ENCODE measurements around the gene GMPS. TPM values are rescaled to one million over a fixed set of nuclear protein-coding genes. Genes with fewer than 3 reads are reported as not detected.

GMPS gene
- total RNA-seq, 2 experiments from 2014 or later = 143 to 152 TPM

DNA sequence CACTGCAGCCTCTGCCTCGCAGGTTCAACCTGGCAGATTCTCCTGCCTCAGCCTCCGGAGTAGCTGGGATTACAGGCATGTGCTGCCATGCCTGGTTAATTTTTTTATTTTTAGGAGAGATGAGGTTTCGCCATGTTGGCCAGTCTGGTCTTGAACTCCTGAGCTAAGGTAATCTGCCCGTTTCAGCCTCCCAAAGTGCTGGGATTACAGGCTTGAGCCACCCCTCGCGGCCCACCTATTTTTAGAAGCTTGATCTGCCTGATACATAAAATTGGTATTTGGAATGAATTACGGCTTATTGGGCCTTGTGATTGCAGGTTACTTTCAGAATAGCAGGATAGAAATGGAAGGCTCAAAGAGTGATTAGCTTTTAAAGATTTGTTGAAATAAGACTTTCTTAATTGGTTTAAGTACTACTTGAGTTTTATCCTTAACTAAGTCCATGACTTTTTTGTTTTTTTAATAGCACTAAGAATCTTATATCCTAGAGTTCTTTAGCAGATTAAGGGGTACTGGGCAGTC, 25.0 kb downstream of the GMPS start:
- no peak overlapping the region for H3K27ac Mint-ChIP-seq
- H3K9me3 Mint-ChIP-seq = no peaks in the 10 kb centered on the region
- no peaks in the 10 kb centered on the region for H3K27me3 Mint-ChIP-seq
- H3K4me3 Mint-ChIP-seq = no peak overlapping the region
- ChIA-PET CTCF (no interaction called here), POLR2A (no interaction called here)
- intact Hi-C loops (cut with micrococcal nuclease) = no loop called here
- H3K4me1 Mint-ChIP-seq (ENCODE audit: low read depth) = peaks cover 8% of the 10 kb centered on the region
- DNase-seq = no peak
- peaks cover 42% of the 10 kb centered on the region for H3K36me3 Mint-ChIP-seq

DNA sequence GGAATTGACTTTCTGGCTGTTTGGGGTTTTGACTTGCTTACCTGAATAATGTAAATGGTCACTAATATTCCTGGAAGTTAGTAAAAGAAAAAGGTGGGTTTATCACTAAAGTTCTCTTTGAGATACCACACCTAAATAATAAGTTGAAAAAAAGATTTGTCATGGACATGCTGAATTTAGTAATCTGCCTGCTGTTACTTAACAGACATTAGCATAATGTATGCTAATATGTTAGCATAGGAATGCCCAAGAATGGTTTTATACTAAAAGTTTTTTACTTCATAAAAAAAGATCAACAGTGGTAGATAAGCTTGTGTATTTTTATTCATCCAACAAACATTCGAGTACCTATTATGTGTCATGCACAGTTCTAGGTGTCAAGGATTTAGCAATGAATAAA, 36.5 kb downstream of the GMPS start:
- intact Hi-C loops (cut with micrococcal nuclease) = no loop called here
- no peak overlapping the region for H3K27ac Mint-ChIP-seq
- peaks cover 39% of the 10 kb centered on the region for H3K36me3 Mint-ChIP-seq
- CTCF ChIA-PET = interaction anchor here (1.4 kb wide), 1 partner anchor 101 kb away, joined by 6 read pairs; the partner anchor contains the start of gene C3orf33
- peaks cover 10% of the 10 kb centered on the region for H3K4me1 Mint-ChIP-seq (ENCODE audit: low read depth)
- no peaks in the 10 kb centered on the region for H3K9me3 Mint-ChIP-seq
- no peak for DNase-seq
- H3K27me3 Mint-ChIP-seq = no peaks in the 10 kb centered on the region
- POLR2A ChIA-PET = no interaction called here
- H3K4me3 Mint-ChIP-seq = no peak overlapping the region

DNA sequence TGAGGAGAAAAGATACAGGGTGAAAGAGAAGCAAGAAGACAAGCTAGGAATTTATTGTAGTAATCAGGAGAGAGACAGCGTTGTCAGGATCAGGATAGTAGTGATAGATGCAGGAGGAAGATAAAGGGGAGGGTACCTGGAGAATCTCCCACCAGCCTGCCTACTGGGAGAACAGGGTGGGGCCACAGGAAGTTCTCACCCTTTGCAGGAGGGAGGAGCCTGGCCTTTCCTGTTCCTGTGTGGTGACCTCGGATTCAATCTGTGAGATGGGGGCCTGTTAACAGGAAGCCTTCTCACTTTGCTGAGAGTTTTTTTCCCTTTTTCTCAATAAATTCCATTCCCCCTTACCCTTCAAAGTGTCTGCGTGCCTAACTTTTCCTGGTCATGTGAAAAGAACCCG, 37.6 kb downstream of the GMPS start:
- Mint-ChIP-seq H3K27ac (peak overlapping the region; percentile 43), H3K9me3 (no peaks in the 10 kb centered on the region), H3K4me3 (no peak overlapping the region), H3K27me3 (no peaks in the 10 kb centered on the region), H3K36me3 (peaks cover 42% of the 10 kb centered on the region), H3K4me1 (ENCODE audit: low read depth) (peaks cover 10% of the 10 kb centered on the region)
- intact Hi-C loops (cut with micrococcal nuclease) = no loop called here
- no peak for DNase-seq
- ChIA-PET CTCF (no interaction called here), POLR2A (no interaction called here)

DNA sequence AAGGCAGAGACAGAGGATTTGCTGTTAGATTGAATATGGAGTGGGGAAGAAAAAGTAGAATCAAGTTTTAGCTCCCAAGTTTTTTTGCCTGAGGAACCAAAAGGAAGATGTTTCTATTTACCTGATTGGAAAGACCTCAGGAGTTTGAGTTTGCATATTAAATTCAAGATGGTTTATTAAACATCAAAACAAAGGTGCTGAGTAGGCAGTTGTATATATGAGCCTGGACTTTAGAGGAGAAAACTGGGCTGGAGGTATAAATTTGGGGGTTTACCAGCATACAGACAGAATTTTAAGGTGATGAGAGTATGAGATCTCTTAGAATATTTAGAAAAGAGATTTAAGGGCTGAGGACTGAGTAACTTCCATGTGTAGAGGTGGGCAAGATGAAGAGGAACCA, 38.2 kb downstream of the GMPS start:
- peak overlapping the region; percentile 43 for H3K27ac Mint-ChIP-seq
- no peak overlapping the region for H3K4me3 Mint-ChIP-seq
- intact Hi-C loops (cut with micrococcal nuclease) = no loop called here
- peaks cover 44% of the 10 kb centered on the region for H3K36me3 Mint-ChIP-seq
- H3K9me3 Mint-ChIP-seq = no peaks in the 10 kb centered on the region
- CTCF ChIA-PET = no interaction called here
- peaks cover 10% of the 10 kb centered on the region for H3K4me1 Mint-ChIP-seq (ENCODE audit: low read depth)
- no peak for DNase-seq
- H3K27me3 Mint-ChIP-seq = no peaks in the 10 kb centered on the region
- POLR2A ChIA-PET = no interaction called here

DNA sequence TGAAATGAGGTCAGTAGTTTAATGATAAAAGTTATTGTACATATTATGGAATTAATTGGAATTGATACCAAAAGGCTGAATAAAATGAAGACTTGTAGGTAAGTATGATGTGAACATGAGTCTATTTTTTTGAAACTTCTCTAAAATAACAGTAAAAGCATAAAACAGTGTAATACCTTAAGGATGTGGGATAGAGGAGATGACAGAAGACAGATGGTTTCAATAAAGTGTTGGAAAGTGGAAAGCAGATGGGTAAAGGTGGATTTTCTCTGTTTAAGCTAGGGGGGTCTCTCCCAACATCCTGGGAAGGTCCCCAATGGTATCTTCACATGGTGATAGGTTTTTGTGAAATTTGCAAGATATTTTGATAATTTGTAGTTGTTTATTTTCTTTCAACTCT, 41.6 kb downstream of the GMPS start:
- POLR2A ChIA-PET = no interaction called here
- DNase-seq = no peak
- Mint-ChIP-seq H3K4me1 (ENCODE audit: low read depth) (peaks cover 10% of the 10 kb centered on the region), H3K9me3 (no peaks in the 10 kb centered on the region), H3K27me3 (no peaks in the 10 kb centered on the region), H3K27ac (no peak overlapping the region), H3K36me3 (peaks cover 56% of the 10 kb centered on the region), H3K4me3 (no peak overlapping the region)
- intact Hi-C loops (cut with micrococcal nuclease) = no loop called here
- CTCF ChIA-PET = interaction anchor here (1.9 kb wide), 1 partner anchor 106 kb away, joined by 7 read pairs; the partner anchor contains the start of gene C3orf33

DNA sequence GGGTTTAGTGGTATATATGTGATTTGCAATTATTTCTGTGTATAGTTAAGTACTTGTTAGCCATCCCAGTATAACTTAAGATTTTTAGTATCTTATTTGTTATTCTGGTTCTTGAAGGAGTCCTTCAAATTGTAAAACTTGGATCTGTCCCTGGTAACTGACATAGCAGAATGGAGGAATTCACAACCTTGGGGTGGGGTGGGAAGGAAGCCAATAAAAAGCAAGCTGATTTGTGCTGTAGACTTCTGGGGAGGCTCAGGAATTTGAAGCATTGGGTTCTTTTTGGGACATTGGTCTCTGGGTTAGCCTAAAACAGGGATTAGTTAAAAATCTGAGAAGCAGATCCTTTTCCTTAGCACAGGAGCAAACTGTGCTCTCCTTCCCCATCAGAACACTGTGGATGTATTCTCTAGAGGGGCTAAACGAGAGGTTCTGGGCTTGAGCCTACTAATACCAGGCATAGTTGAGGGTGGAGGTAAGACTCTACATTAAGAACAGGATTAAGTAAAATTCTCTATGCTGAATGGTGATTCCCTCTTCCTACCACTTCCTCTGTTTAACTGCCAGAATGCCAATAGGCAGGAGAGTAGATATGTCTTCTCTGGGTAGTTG, 42.2 kb downstream of the GMPS start:
- CTCF ChIA-PET = interaction anchor here (1.9 kb wide), 1 partner anchor 106 kb away, joined by 7 read pairs; the partner anchor contains the start of gene C3orf33
- POLR2A ChIA-PET = no interaction called here

DNA sequence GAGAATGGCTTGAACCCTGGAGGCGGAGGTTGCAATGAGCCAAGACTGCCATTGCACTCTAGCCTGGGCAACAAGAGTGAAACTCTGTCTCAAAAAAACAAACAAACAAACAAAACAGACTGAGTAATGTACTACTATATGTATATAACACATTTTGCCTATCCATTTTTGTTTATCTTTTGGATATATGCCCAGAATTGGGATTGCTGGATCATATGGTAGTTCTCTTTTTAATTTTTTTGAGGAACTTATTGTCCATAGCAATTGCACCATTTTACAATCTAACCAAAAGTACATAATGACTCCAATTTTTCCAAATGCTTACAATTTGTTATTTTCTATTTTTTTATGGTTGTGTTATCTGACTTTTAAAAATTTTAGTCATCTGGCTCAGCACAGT, 47.3 kb downstream of the GMPS start:
- ChIA-PET CTCF (no interaction called here), POLR2A (no interaction called here)
- no peak overlapping the region for H3K4me3 Mint-ChIP-seq
- no peaks in the 10 kb centered on the region for H3K27me3 Mint-ChIP-seq
- intact Hi-C loops (cut with micrococcal nuclease) = no loop called here
- no peaks in the 10 kb centered on the region for H3K4me1 Mint-ChIP-seq (ENCODE audit: low read depth)
- H3K9me3 Mint-ChIP-seq = no peaks in the 10 kb centered on the region
- DNase-seq = no peak
- no peak overlapping the region for H3K27ac Mint-ChIP-seq
- peaks cover 37% of the 10 kb centered on the region for H3K36me3 Mint-ChIP-seq

More for the DNA sequence above, 42.2 kb downstream of the GMPS start:
- Mint-ChIP-seq H3K27me3 (no peaks in the 10 kb centered on the region), H3K4me1 (ENCODE audit: low read depth) (peaks cover 6% of the 10 kb centered on the region), H3K27ac (no peak overlapping the region), H3K36me3 (peaks cover 56% of the 10 kb centered on the region), H3K9me3 (no peaks in the 10 kb centered on the region), H3K4me3 (no peak overlapping the region)
- no peak for DNase-seq
- intact Hi-C loops (cut with micrococcal nuclease) = no loop called here

DNA sequence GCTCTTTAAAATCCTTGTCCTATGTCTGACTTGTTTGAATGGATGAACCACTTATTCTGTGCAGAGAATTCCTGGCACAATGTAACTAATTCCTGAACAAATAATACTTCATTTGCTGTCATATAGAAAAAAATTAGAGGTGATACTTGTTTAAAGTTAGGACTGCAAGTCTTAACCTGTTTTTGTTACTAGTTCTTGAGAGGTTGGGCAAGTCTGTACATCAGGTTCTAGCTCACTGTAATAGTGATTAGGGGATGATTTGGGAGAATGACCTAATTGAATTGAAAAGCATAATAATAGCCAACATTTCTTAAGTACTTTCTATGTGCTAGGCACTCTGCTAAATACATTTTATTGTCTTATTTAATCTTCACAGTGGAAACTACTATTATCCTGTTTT, 49.3 kb downstream of the GMPS start:
- CTCF ChIA-PET = interaction anchor here (0.6 kb wide), 1 partner anchor 1610 kb away, joined by 3 read pairs; no protein-coding TSS in a partner anchor
- Mint-ChIP-seq H3K36me3 (peaks cover 33% of the 10 kb centered on the region), H3K4me1 (ENCODE audit: low read depth) (no peaks in the 10 kb centered on the region), H3K27me3 (no peaks in the 10 kb centered on the region), H3K4me3 (no peak overlapping the region), H3K9me3 (no peaks in the 10 kb centered on the region), H3K27ac (no peak overlapping the region)
- intact Hi-C loops (cut with micrococcal nuclease) = no loop called here
- POLR2A ChIA-PET = no interaction called here
- DNase-seq = no peak

DNA sequence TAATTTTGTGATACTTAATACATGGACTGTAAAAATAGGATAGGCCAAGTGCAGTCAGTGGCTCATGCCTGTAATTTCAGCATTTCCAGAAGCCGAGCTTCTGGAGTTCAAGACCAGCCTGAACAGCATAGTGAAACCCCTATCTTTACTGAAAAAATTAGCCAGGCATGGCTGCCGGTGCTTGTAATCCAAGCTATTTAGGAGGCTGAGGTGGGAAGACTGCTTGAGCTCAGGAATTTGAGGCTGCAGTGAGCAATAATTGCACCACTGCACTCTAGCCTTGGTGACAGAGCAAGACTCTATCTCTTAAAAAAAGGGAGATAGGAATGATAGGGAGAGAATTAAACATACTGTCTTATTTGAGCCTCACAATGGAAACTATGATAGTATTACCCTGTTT, 51.0 kb downstream of the GMPS start:
- no peaks in the 10 kb centered on the region for H3K9me3 Mint-ChIP-seq
- intact Hi-C loops (cut with micrococcal nuclease) = no loop called here
- no peak for DNase-seq
- H3K27me3 Mint-ChIP-seq = no peaks in the 10 kb centered on the region
- H3K27ac Mint-ChIP-seq = no peak overlapping the region
- CTCF ChIA-PET = interaction anchor here (0.8 kb wide), 1 partner anchor 116 kb away, joined by 3 read pairs; the partner anchor contains the start of gene C3orf33
- no peak overlapping the region for H3K4me3 Mint-ChIP-seq
- H3K36me3 Mint-ChIP-seq = peaks cover 29% of the 10 kb centered on the region
- POLR2A ChIA-PET = interaction anchor here (0.6 kb wide), 1 partner anchor 59 kb away, joined by 6 read pairs; no protein-coding TSS in a partner anchor
- H3K4me1 Mint-ChIP-seq (ENCODE audit: low read depth) = no peaks in the 10 kb centered on the region

DNA sequence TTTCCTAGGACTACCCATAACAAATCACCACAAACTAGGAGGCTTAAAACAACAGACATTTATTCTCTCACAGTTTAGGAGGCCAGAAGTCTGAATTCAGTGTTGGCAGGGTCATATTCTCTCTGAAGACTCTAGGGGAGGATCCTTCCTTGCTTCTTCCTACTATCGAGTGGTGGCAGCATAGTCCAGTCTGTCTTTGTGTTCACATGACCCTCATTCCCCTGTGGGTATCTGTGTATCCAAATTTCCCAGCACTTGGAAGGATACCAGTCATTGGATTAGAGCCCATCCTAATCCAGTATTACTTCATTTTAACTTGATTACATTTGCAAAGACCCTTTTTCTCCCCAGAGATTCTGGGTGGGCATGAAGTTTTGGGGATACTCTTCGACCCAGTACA, 63.8 kb downstream of the GMPS start:
- no peak overlapping the region for H3K27ac Mint-ChIP-seq
- H3K36me3 Mint-ChIP-seq = peaks cover 45% of the 10 kb centered on the region
- no peaks in the 10 kb centered on the region for H3K9me3 Mint-ChIP-seq
- CTCF ChIA-PET = no interaction called here
- DNase-seq = no peak
- no peak overlapping the region for H3K4me3 Mint-ChIP-seq
- intact Hi-C loops (cut with micrococcal nuclease) = no loop called here
- no peaks in the 10 kb centered on the region for H3K4me1 Mint-ChIP-seq (ENCODE audit: low read depth)
- POLR2A ChIA-PET = no interaction called here
- no peaks in the 10 kb centered on the region for H3K27me3 Mint-ChIP-seq

DNA sequence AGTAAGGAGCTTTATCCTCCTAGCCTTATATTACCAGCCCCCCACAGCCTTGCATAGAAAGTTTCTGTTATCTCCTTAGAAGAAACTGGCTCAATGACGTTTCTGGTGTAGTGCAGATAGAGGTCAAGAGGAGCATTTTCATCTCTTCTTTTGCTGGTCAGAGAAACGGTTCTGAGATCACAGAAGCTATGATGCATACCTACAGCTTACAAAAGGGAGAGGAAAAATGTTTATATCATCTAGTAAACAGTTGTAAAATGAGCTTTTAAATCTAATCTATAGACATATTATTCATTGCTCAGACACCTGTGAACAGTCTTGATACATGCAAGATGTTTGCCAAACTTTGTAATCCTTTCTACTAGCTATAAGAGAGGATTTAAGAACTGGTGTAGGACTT, 68.0 kb downstream of the GMPS start:
- Mint-ChIP-seq H3K4me1 (ENCODE audit: low read depth) (no peaks in the 10 kb centered on the region), H3K27ac (no peak overlapping the region), H3K4me3 (no peak overlapping the region), H3K9me3 (no peaks in the 10 kb centered on the region), H3K27me3 (no peaks in the 10 kb centered on the region), H3K36me3 (peaks cover 49% of the 10 kb centered on the region)
- intact Hi-C loops (cut with micrococcal nuclease) = no loop called here
- DNase-seq = no peak
- CTCF ChIA-PET = no interaction called here
- POLR2A ChIA-PET = interaction anchor here (0.5 kb wide), 1 partner anchor 120 kb away, joined by 5 read pairs; no protein-coding TSS in a partner anchor

DNA sequence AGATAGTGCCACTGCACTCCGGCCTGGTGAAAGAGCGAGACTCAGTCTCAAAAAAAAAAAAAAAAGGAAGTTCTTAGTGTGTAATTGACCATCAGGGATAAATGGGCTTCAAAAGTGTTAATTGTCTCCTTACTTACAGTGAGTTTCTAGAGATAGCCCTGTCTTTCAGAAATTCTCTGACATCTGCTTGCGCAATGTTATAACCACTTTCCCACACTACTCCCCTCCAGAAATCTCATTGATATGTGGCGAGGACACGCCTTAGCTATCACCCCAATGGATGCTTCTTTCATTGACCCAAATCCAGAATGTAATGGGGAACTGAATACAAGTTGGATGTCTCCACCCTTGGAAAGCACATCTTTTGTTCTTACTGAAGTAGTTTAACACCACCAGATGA, 70.9 kb downstream of the GMPS start:
- Mint-ChIP-seq H3K27me3 (no peaks in the 10 kb centered on the region), H3K36me3 (peaks cover 34% of the 10 kb centered on the region), H3K9me3 (no peaks in the 10 kb centered on the region), H3K4me1 (ENCODE audit: low read depth) (no peaks in the 10 kb centered on the region), H3K27ac (no peak overlapping the region), H3K4me3 (no peak overlapping the region)
- POLR2A ChIA-PET = no interaction called here
- CTCF ChIA-PET = no interaction called here
- no peak for DNase-seq
- intact Hi-C loops (cut with micrococcal nuclease) = no loop called here

DNA sequence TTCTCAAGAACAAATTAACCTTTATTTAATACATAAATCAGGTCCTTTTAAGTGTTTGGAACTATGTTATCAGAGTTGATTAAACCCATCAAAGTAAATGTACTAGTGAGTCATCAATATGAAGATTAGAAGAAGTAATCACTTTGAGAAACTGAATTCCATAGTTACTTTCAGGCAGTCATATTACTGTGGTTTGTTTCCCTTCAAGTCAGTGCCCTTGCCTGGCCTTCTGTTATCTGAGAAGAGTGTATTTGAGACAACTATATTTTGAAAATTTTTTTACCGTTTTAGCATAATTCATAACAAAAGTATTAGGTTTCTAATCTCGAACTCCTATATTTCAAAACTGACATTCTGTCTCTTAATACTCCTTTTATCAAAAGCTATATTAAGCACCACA, 73.6 kb downstream of the GMPS start:
- Mint-ChIP-seq H3K9me3 (no peaks in the 10 kb centered on the region), H3K27me3 (no peaks in the 10 kb centered on the region), H3K4me1 (ENCODE audit: low read depth) (no peaks in the 10 kb centered on the region), H3K36me3 (peaks cover 12% of the 10 kb centered on the region), H3K4me3 (no peak overlapping the region), H3K27ac (no peak overlapping the region)
- intact Hi-C loops (cut with micrococcal nuclease) = no loop called here
- ChIA-PET CTCF (no interaction called here), POLR2A (no interaction called here)
- DNase-seq = no peak

Data from activated CD4-positive, alpha-beta memory T cell treated with anti-CD3 and anti-CD28 coated beads for 36 hours (primary cell).